Natural killer cell (primary cell): ENCODE results near the gene HMGCS2. TPM values are rescaled to one million over a fixed set of nuclear protein-coding genes. Genes with fewer than 3 reads are reported as not detected.

Experiments
- ATAC-seq, 3 donors: fragments of 150-1000 bp in 2 of 3; fragments of 200-7000 bp in 1 of 3; cut with Tn5 transposase; 1 replicate in 1 of 3; 2 replicates in 2 of 3; pipeline ENCODE4 v1.10.0; 2021; ENCODE audit warnings: mild to moderate bottlenecking in 2 of 3, moderate library complexity in 2 of 3
- DNase-seq, 2 donors: peaks; one replicate each; pipeline versions ENCODE4 v3.0.0 to v3.0.0-alpha.2; 2013 to 2021; ENCODE audit warnings: mixed read lengths in 1 of 2
- H3K27ac ChIP-seq: one replicate; pipeline ENCODE4 v1.5.1; 2013; ENCODE audit warnings: mild to moderate bottlenecking, low read length
- H3K27me3 ChIP-seq: one replicate; pipeline ENCODE4 v1.6.1; 2013; ENCODE audit warnings: low read length; ENCODE audit not compliant: control insufficient read depth, insufficient read depth
- H3K36me3 ChIP-seq: one replicate; pipeline ENCODE4 v1.6.1; 2013; ENCODE audit warnings: low read length; ENCODE audit not compliant: control insufficient read depth, insufficient read depth
- H3K4me1 ChIP-seq: one replicate; pipeline ENCODE4 v1.6.1; 2013; ENCODE audit warnings: low read length; ENCODE audit not compliant: control insufficient read depth, insufficient read depth
- H3K4me3 ChIP-seq: one replicate; pipeline ENCODE4 v1.5.1; 2013; ENCODE audit warnings: low read length
- H3K9me3 ChIP-seq: one replicate; pipeline ENCODE4 v1.6.1; 2013; ENCODE audit warnings: low read length; ENCODE audit not compliant: control insufficient read depth, insufficient read depth
- H3K27ac Mint-ChIP-seq, 2 donors: one replicate each; pipeline ENCODE4 v1.8.0; 2022; ENCODE audit warnings: mild to moderate bottlenecking in 2 of 2, mixed read lengths in 2 of 2, moderate library complexity in 1 of 2
- H3K27me3 Mint-ChIP-seq, 2 donors: one replicate each; pipeline ENCODE4 v1.8.0; 2022; ENCODE audit warnings: low read depth in 2 of 2, mixed read lengths in 2 of 2
- H3K36me3 Mint-ChIP-seq: one replicate; pipeline ENCODE4 v1.8.0; 2022; ENCODE audit warnings: mixed read lengths
- H3K4me1 Mint-ChIP-seq, 2 donors: one replicate each; pipeline ENCODE4 v1.8.0; 2022; ENCODE audit warnings: mixed read lengths in 2 of 2
- H3K4me3 Mint-ChIP-seq: one replicate; pipeline ENCODE4 v1.8.0; 2022; ENCODE audit warnings: mild to moderate bottlenecking, moderate library complexity, mixed read lengths
- H3K9me3 Mint-ChIP-seq, 2 donors: one replicate each; pipeline ENCODE4 v1.8.0; 2022; ENCODE audit warnings: mixed read lengths in 2 of 2
- WGBS: methylation state at CpG from one replicate; pipeline ENCODE4 v1.1.7; 2013; ENCODE audit warnings: missing lambda C conversion rate; ENCODE audit not compliant: insufficient coverage; 5-methylcytosine and 5-hydroxymethylcytosine counted together
- intact Hi-C: fragments of 100-400 bp; cut with micrococcal nuclease; formaldehyde crosslinking; loops from one replicate; pipeline ENCODE4 v1.14.2; 2022
- total RNA-seq, 4 donors: library from RNA; stranded (reverse); fragments of 120-200 nt in 1 of 4; gene quantifications; one replicate each; pipeline versions ENCODE4 v1.2.3 to v1.2.4, GENCODE V29; 2013 to 2022
- TF ChIP-seq, protein P1 (sequence below): fragments of 200-600 bp; IDR thresholded peaks from one replicate; pipeline ENCODE4 v1.8.0; 2022; ENCODE audit warnings: antibody characterized with exemption

Gene HMGCS2
- total RNA-seq, 3 donors from 2014 or later (not counting 1 experiment from before 2014, with no cell fraction given), result not detected

GRCh38 chr1:119794876-119795240 lies 26.2 kb upstream of the HMGCS2 start:
- TF ChIP-seq, protein P1, sequence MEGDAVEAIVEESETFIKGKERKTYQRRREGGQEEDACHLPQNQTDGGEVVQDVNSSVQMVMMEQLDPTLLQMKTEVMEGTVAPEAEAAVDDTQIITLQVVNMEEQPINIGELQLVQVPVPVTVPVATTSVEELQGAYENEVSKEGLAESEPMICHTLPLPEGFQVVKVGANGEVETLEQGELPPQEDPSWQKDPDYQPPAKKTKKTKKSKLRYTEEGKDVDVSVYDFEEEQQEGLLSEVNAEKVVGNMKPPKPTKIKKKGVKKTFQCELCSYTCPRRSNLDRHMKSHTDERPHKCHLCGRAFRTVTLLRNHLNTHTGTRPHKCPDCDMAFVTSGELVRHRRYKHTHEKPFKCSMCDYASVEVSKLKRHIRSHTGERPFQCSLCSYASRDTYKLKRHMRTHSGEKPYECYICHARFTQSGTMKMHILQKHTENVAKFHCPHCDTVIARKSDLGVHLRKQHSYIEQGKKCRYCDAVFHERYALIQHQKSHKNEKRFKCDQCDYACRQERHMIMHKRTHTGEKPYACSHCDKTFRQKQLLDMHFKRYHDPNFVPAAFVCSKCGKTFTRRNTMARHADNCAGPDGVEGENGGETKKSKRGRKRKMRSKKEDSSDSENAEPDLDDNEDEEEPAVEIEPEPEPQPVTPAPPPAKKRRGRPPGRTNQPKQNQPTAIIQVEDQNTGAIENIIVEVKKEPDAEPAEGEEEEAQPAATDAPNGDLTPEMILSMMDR, result no peak

GRCh38 chr1:119794230-119794875 lies 25.6 kb upstream of the HMGCS2 start:
- WGBS, result 88% methylated on average over 8 of the region's 8 CpGs
- Histone ChIP-seq H3K9me3 (no peaks in the 10 kb centered on the region), H3K27ac (no peak overlapping the region), H3K27me3 (no peaks in the 10 kb centered on the region), H3K4me1 (no peaks in the 10 kb centered on the region), H3K4me3 (no peak overlapping the region), H3K36me3 (no peaks in the 10 kb centered on the region)
- Mint-ChIP-seq H3K27ac (no peak overlapping the region), H3K4me1 (no peaks in the 10 kb centered on the region), H3K36me3 (no peaks in the 10 kb centered on the region), H3K9me3 (no peaks in the 10 kb centered on the region), H3K4me3 (no peak overlapping the region), H3K27me3 (peaks cover 2 to 18% of the 10 kb centered on the region in 2 donors)
- intact Hi-C loops, result no loop called here
- TF ChIP-seq, protein P1, result no peak
- DNase-seq (no peak), ATAC-seq (no peak)

More at GRCh38 chr1:119794876-119795240, 26.2 kb upstream of the HMGCS2 start:
- Mint-ChIP-seq H3K9me3 (no peaks in the 10 kb centered on the region), H3K36me3 (no peaks in the 10 kb centered on the region), H3K4me1 (no peaks in the 10 kb centered on the region), H3K27ac (no peak overlapping the region), H3K27me3 (peaks cover 2 to 18% of the 10 kb centered on the region in 2 donors), H3K4me3 (no peak overlapping the region)
- Histone ChIP-seq H3K27me3 (no peaks in the 10 kb centered on the region), H3K4me3 (no peak overlapping the region), H3K4me1 (no peaks in the 10 kb centered on the region), H3K27ac (no peak overlapping the region), H3K36me3 (no peaks in the 10 kb centered on the region), H3K9me3 (no peaks in the 10 kb centered on the region)
- WGBS, result 91% methylated on average over 3 of the region's 3 CpGs
- intact Hi-C loops, result no loop called here
- DNase-seq (no peak), ATAC-seq (no peak)

- Histone ChIP-seq H3K36me3 (no peaks in the 10 kb centered on the region), H3K9me3 (no peaks in the 10 kb centered on the region), H3K27ac (no peak overlapping the region), H3K27me3 (no peaks in the 10 kb centered on the region), H3K4me1 (no peaks in the 10 kb centered on the region), H3K4me3 (no peak overlapping the region)
- DNase-seq, result no peak
- H3K36me3 Mint-ChIP-seq, result no peaks in the 10 kb centered on the region
- WGBS, result 92% methylated on average over 2 of the region's 4 CpGs
- H3K27ac Mint-ChIP-seq, result no peak overlapping the region
- H3K27me3 Mint-ChIP-seq, result peaks cover 2 to 18% of the 10 kb centered on the region in 2 donors
- TF ChIP-seq, protein P1, result no peak
- no peaks in the 10 kb centered on the region for H3K4me1 Mint-ChIP-seq
- ATAC-seq, result no peak
- intact Hi-C loops, result no loop called here
- H3K9me3 Mint-ChIP-seq, result no peaks in the 10 kb centered on the region
- no peak overlapping the region for H3K4me3 Mint-ChIP-seq
These were observed 22.7 kb upstream of the HMGCS2 start for GRCh38 chr1:119791377-119791776.
